NOMO-1 (cell line): Measurements from ENCODE around the gene KLF16.

ENCODE experiments used
- DNase-seq, 2 experiments: peaks; one replicate each; lab custom pipeline; 2025; ENCODE audit not compliant: unreplicated experiment in 2 of 2; lab: John Stamatoyannopoulos, UW

The KLF16 gene

GRCh38 chr19:1811942-1812425 lies 51.4 kb downstream of the KLF16 start, which contains the start of gene ATP8B3:
Gene ATP8B3, minus strand, starts transcription at chr19:1812276. Its CDS starts 540 bp downstream, at chr19:1811736.
- DNase-seq: no peak

GRCh38 chr19:1811472-1811894 lies 51.9 kb downstream of the KLF16 start:
- peak in 1 of 2 experiments; percentile 23 for DNase-seq

GRCh38 chr19:1810439-1811160 lies 52.8 kb downstream of the KLF16 start:
- DNase-seq: no peak

- DNase-seq: no peak
Measured at GRCh38 chr19:1809678-1810077, 53.7 kb downstream of the KLF16 start.

GRCh38 chr19:1808395-1808731 lies 55.0 kb downstream of the KLF16 start:
- DNase-seq: no peak

- no peak for DNase-seq
Measured at GRCh38 chr19:1807695-1808394, 55.5 kb downstream of the KLF16 start.

GRCh38 chr19:1807030-1807694 lies 56.2 kb downstream of the KLF16 start:
- DNase-seq: no peak

- DNase-seq: no peak
Measured at GRCh38 chr19:1806184-1807029, 57.0 kb downstream of the KLF16 start.

- no peak for DNase-seq
Measured at GRCh38 chr19:1805401-1806183, 57.8 kb downstream of the KLF16 start.

- no peak for DNase-seq
Measured at GRCh38 chr19:1804858-1805257, 58.5 kb downstream of the KLF16 start.
